Trophoblast cell (in vitro differentiated cells and primary cell): Measurements from ENCODE around the gene ZNF830.

Source experiments
- DNase-seq, 2 donors: peaks; one replicate each; pipeline ENCODE4 v3.0.0-alpha.2; 2016
- H2AFZ ChIP-seq: 2 replicates; pipeline ENCODE4 v1.6.1; 2013; ENCODE audit warnings: low read length, moderate library complexity, mild to moderate bottlenecking; ENCODE audit not compliant: insufficient read depth, poor library complexity
- H2AK5ac ChIP-seq: 2 replicates; pipeline ENCODE4 v1.6.1; 2013; ENCODE audit warnings: mild to moderate bottlenecking, low read length
- H2BK120ac ChIP-seq: 2 replicates; pipeline ENCODE4 v1.6.1; 2013; ENCODE audit warnings: low read length, mild to moderate bottlenecking, moderate library complexity; ENCODE audit not compliant: insufficient read depth, poor library complexity
- H2BK12ac ChIP-seq: 2 replicates; pipeline ENCODE4 v1.6.1; 2013; ENCODE audit warnings: mild to moderate bottlenecking, low read length, moderate library complexity
- H2BK5ac ChIP-seq: 2 replicates; pipeline ENCODE4 v1.6.1; 2013; ENCODE audit warnings: low read length, low read depth, moderate library complexity, mild to moderate bottlenecking; ENCODE audit not compliant: poor library complexity
- H3K14ac ChIP-seq: 2 replicates; pipeline ENCODE4 v1.6.1; 2013; ENCODE audit warnings: mild to moderate bottlenecking, low read length
- H3K18ac ChIP-seq: 2 replicates; pipeline ENCODE4 v1.6.1; 2013; ENCODE audit warnings: mild to moderate bottlenecking, low read length
- H3K23ac ChIP-seq: 2 replicates; pipeline ENCODE4 v1.6.1; 2013; ENCODE audit warnings: low read length
- H3K27ac ChIP-seq: 2 replicates; pipeline ENCODE4 v1.5.1; 2013; ENCODE audit warnings: low read depth, mild to moderate bottlenecking, inconsistent platforms, low read length, moderate library complexity
- H3K27me3 ChIP-seq: 2 replicates; pipeline ENCODE4 v1.6.1; 2013; ENCODE audit warnings: inconsistent platforms, mild to moderate bottlenecking, low read length, moderate library complexity; ENCODE audit not compliant: insufficient read depth
- H3K36me3 ChIP-seq, 2 experiments: 1 replicate in 1 of 2; 2 replicates in 1 of 2; pipeline ENCODE4 v1.6.1; 2013; ENCODE audit warnings: low read length in 2 of 2, mild to moderate bottlenecking in 2 of 2, moderate library complexity in 1 of 2; ENCODE audit not compliant: insufficient read depth in 2 of 2, control insufficient read depth in 1 of 2
- H3K4ac ChIP-seq: 2 replicates; pipeline ENCODE4 v1.6.1; 2013; ENCODE audit warnings: low read depth, mild to moderate bottlenecking, low read length, moderate library complexity
- H3K4me1 ChIP-seq, 2 experiments: 1 replicate in 1 of 2; 2 replicates in 1 of 2; pipeline ENCODE4 v1.6.1; 2013; ENCODE audit warnings: low read length in 2 of 2, mild to moderate bottlenecking in 2 of 2, moderate library complexity in 1 of 2; ENCODE audit not compliant: insufficient read depth in 2 of 2, control insufficient read depth in 1 of 2
- H3K4me2 ChIP-seq: 2 replicates; pipeline ENCODE4 v1.6.1; 2013; ENCODE audit warnings: inconsistent platforms, mild to moderate bottlenecking, low read length, moderate library complexity
- H3K4me3 ChIP-seq: 2 replicates; pipeline ENCODE4 v1.5.1; 2013; ENCODE audit warnings: mild to moderate bottlenecking, low read depth, low read length, inconsistent platforms
- H3K79me1 ChIP-seq: one replicate; pipeline ENCODE4 v1.6.1; 2013; ENCODE audit warnings: low read length
- H3K79me2 ChIP-seq: 2 replicates; pipeline ENCODE4 v1.6.1; 2013; ENCODE audit warnings: low read length, mild to moderate bottlenecking; ENCODE audit not compliant: control insufficient read depth, insufficient read depth, poor library complexity
- H3K9ac ChIP-seq: 2 replicates; pipeline ENCODE4 v1.6.1; 2013; ENCODE audit warnings: mild to moderate bottlenecking, low read length
- H3K9me3 ChIP-seq: 2 replicates; pipeline ENCODE4 v1.6.1; 2013; ENCODE audit warnings: low read depth, mild to moderate bottlenecking, control low read depth, inconsistent platforms, low read length; ENCODE audit not compliant: insufficient read depth
- H4K12ac ChIP-seq: 2 replicates; pipeline ENCODE4 v1.6.1; 2013; ENCODE audit warnings: low read depth, mild to moderate bottlenecking, low read length, moderate library complexity
- H4K8ac ChIP-seq: 2 replicates; pipeline ENCODE4 v1.6.1; 2013; ENCODE audit warnings: low read depth, mild to moderate bottlenecking, low read length, moderate library complexity
- H4K91ac ChIP-seq: one replicate; pipeline ENCODE4 v1.6.1; 2013; ENCODE audit warnings: low read depth, mild to moderate bottlenecking, low read length, moderate library complexity
- WGBS: extraction: QIAGEN DNeasy Blood & Tissue Kit; methylation state at CpG from one replicate; pipeline ENCODE4 v1.1.7; 2013; ENCODE audit warnings: missing lambda C conversion rate; ENCODE audit not compliant: insufficient read length, insufficient coverage; ENCODE audit errors: extremely low coverage; 5-methylcytosine and 5-hydroxymethylcytosine counted together

Gene ZNF830

GRCh38 chr17:34979650-34980352, 18.5 kb downstream of the ZNF830 start:
- Histone ChIP-seq H3K79me1 (peaks cover 5% of the 10 kb centered on the region), H2BK5ac (no peak overlapping the region), H3K4me3 (peak overlapping the region; percentile 94), H3K18ac (no peak overlapping the region), H2AK5ac (no peak overlapping the region), H2AFZ (no peak overlapping the region), H2BK12ac (no peak overlapping the region), H3K79me2 (peaks cover 4% of the 10 kb centered on the region), H4K91ac (no peak overlapping the region), H4K8ac (no peak overlapping the region), H3K4me2 (peak overlapping the region; percentile 78), H3K27ac (no peak overlapping the region), H3K14ac (no peak overlapping the region), H3K4ac (no peak overlapping the region), H2BK120ac (no peak overlapping the region), H3K27me3 (no peaks in the 10 kb centered on the region), H3K9ac (no peak overlapping the region), H3K23ac (no peak overlapping the region), H3K9me3 (no peaks in the 10 kb centered on the region), H3K4me1 (no peaks in the 10 kb centered on the region), H4K12ac (no peak overlapping the region), H3K36me3 (peaks cover 4 to 8% of the 10 kb centered on the region in 2 experiments)
- WGBS, result no CpG with 5 or more reads among the region's 15 CpGs
- DNase-seq, result peak in 1 of 2 donors; percentile 40

GRCh38 chr17:34980353-34980680, 19.0 kb downstream of the ZNF830 start, which contains the start of gene LIG3:
TSS of gene LIG3 (plus strand) at chr17:34980512. CDS start at chr17:34983006, 2,494 bp downstream.
- Histone ChIP-seq H2BK120ac (peak within 1 kb of the TSS; percentile 77), H3K27ac (peak within 1 kb of the TSS; percentile 88), H3K23ac (no peak within 1 kb of the TSS), H3K18ac (peak within 1 kb of the TSS; percentile 78), H2AFZ (peak within 1 kb of the TSS; percentile 27), H3K4me2 (peak within 1 kb of the TSS; percentile 78), H3K9me3 (no peaks in the 10 kb centered on the region), H3K27me3 (no peaks in the 10 kb centered on the region), H3K4ac (peak within 1 kb of the TSS; percentile 36), H4K12ac (peak within 1 kb of the TSS; percentile 82), H2BK12ac (no peak within 1 kb of the TSS), H3K14ac (peak within 1 kb of the TSS; percentile 94), H3K79me2 (peaks cover 4% of the 10 kb centered on the region), H3K4me1 (no peaks in the 10 kb centered on the region), H3K9ac (peak within 1 kb of the TSS; percentile 99), H4K91ac (peak within 1 kb of the TSS; percentile 91), H2BK5ac (peak within 1 kb of the TSS; percentile 67), H3K36me3 (peaks cover 4 to 9% of the 10 kb centered on the region in 2 experiments), H2AK5ac (no peak within 1 kb of the TSS), H3K79me1 (peaks cover 5% of the 10 kb centered on the region), H3K4me3 (peak within 1 kb of the TSS; percentile 94), H4K8ac (peak within 1 kb of the TSS; percentile 97)
- DNase-seq, result peak; percentile 95
- WGBS, result no CpG with 5 or more reads among the region's 39 CpGs

GRCh38 chr17:34980681-34981537, 19.6 kb downstream of the ZNF830 start:
- Histone ChIP-seq H2AK5ac (no peak overlapping the region), H2BK5ac (peak overlapping the region; percentile 67)
- no CpG with 5 or more reads among the region's 69 CpGs for whole genome bisulfite sequencing

DNA sequence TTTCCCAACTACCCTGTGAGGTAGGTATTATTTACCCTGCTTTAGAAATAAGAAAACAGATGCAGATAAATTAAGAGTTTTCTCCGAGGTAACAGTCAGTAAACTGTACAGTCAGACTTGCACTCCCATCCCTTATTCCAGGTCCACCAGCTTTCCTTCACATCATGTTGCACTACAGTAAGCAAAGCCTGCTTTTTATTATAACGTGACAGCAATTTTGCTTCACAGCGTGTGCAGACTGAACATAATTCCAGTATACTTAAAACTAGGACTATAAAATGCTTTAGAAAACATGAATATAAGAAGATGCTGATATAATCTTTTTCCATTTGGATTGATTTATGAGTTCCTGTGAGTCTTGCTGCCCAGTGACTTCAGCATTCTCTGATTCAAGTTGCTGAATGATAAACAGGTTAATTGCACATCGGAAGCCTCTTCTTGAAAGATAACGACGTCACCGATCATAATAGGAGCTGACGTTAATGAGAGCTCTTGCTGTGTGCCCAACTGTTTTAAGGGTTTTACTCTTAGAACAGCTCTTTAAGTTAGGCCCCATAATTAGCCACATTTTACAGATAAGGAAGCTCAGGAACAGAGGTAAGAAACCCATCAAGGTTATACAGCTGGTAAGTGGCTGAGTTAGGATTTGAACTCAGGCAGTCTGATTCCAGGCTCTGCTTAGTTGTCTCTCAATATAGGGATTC, 20.4 kb downstream of the ZNF830 start:
- H3K9me3 ChIP-seq, result no peaks in the 10 kb centered on the region

More at GRCh38 chr17:34980681-34981537, 19.6 kb downstream of the ZNF830 start:
- peak; percentile 40 to 60 for DNase-seq
- Histone ChIP-seq H3K9ac (peak overlapping the region; percentile 99), H3K36me3 (peaks cover 4 to 12% of the 10 kb centered on the region in 2 experiments), H4K12ac (peak overlapping the region; percentile 82), H3K27me3 (no peaks in the 10 kb centered on the region), H4K8ac (peak overlapping the region; percentile 97), H3K79me1 (peaks cover 5% of the 10 kb centered on the region), H3K14ac (peak overlapping the region; percentile 94), H3K4ac (peak overlapping the region; percentile 36), H3K4me1 (no peaks in the 10 kb centered on the region), H2BK120ac (peak overlapping the region; percentile 77), H4K91ac (peak overlapping the region; percentile 91), H3K18ac (peak overlapping the region; percentile 78), H2AFZ (peak overlapping the region; percentile 27), H3K79me2 (peaks cover 4% of the 10 kb centered on the region), H3K4me2 (peak overlapping the region; percentile 72), H3K23ac (no peak overlapping the region), H3K4me3 (peak overlapping the region; percentile 94), H3K9me3 (no peaks in the 10 kb centered on the region), H3K27ac (peak overlapping the region; percentile 88), H2BK12ac (no peak overlapping the region)

More for the DNA sequence above, 20.4 kb downstream of the ZNF830 start:
- Histone ChIP-seq H3K18ac (no peak overlapping the region), H3K14ac (no peak overlapping the region), H3K4me1 (no peaks in the 10 kb centered on the region), H3K4me2 (peak overlapping the region; percentile 72), H2AK5ac (no peak overlapping the region), H2BK5ac (no peak overlapping the region), H3K4me3 (no peak overlapping the region), H4K12ac (no peak overlapping the region), H2BK120ac (no peak overlapping the region), H4K91ac (no peak overlapping the region), H3K79me2 (peaks cover 4% of the 10 kb centered on the region), H3K23ac (no peak overlapping the region), H3K4ac (no peak overlapping the region), H4K8ac (no peak overlapping the region), H3K27ac (peak overlapping the region; percentile 88), H3K36me3 (peaks cover 4 to 14% of the 10 kb centered on the region in 2 experiments), H3K79me1 (peaks cover 5% of the 10 kb centered on the region), H3K9ac (peak overlapping the region; percentile 99), H2AFZ (no peak overlapping the region), H2BK12ac (no peak overlapping the region), H3K27me3 (no peaks in the 10 kb centered on the region)
- no CpG with 5 or more reads among the region's 8 CpGs for WGBS
- DNase-seq, result no peak
